ENCODE data around the gene PLEKHA7.

DNA sequence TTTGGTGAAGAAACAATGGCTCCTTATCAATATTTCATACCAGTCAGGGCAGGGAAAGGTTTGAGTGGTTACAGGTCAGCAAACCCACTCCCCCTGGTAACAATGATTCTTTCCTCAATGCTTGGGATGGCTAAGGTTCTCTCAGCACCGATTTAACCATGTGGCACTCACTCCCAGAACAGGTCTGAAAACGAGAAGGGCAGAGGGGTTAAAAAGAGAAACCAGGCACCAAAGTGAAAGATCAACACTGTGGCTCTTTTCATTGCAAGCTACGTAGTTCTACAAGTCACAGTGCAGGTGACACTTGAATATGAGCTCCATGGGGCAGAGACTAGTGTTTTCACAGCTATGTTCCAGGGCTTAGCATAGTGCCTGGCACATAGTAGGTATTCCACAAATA lies 132.4 kb downstream of the PLEKHA7 start:
- TF ChIP-seq CTCF (IDR thresholded peaks at IDR 0.05; ENCODE audit: insufficient read depth, low read length), result no peak
- no peak for TF ChIP-seq REST (IDR thresholded peaks at IDR 0.05; ENCODE audit: insufficient replicate concordance, low read depth)
- no peak for TF ChIP-seq POLR2AphosphoS5 (IDR thresholded peaks at IDR 0.05; ENCODE audit: low read depth)
